H1 (cell line): ENCODE measurements around the gene HS3ST6. TPM values are rescaled to one million over a fixed set of nuclear protein-coding genes. Genes with fewer than 3 reads are reported as not detected.

ENCODE experiments used
- CTCF ChIA-PET: fragments of 300-600 bp; sonication (Branson Sonifier 250); formaldehyde crosslinking; loops from one replicate; lab custom pipeline; 2021; ENCODE audit not compliant: partially characterized antibody; lab: Charles Lee
- POLR2A ChIA-PET: fragments of 300-600 bp; sonication (Branson Sonifier 250); formaldehyde crosslinking; loops from one replicate; lab custom pipeline; 2021; ENCODE audit warnings: inconsistent platforms; ENCODE audit not compliant: partially characterized antibody; lab: Charles Lee
- DNase-seq, 2 experiments: peaks; one replicate each; pipeline versions ENCODE4 v3.0.0 to v3.0.0-alpha.2; 2010 to 2022; ENCODE audit warnings: low spot score in 2 of 2, low read depth in 1 of 2, mixed read lengths in 1 of 2
- FAIRE-seq: peaks from 2 replicates; lab custom pipeline; 2011; peaks lifted over from hg19 to GRCh38; lab: Jason Lieb, UNC
- H2AFZ ChIP-seq: 2 replicates; pipeline ENCODE4 v1.8.1; 2012; ENCODE audit warnings: low read length, inconsistent platforms
- H2AK5ac ChIP-seq: 2 replicates; pipeline ENCODE4 v1.6.1; 2013; ENCODE audit warnings: low read depth, low read length
- H2BK120ac ChIP-seq: replicated peaks from 2 replicates; pipeline ENCODE3; 2013; ENCODE audit warnings: low read depth, low read length, inconsistent platforms
- H2BK12ac ChIP-seq: 2 replicates; pipeline ENCODE4 v1.6.1; 2013; ENCODE audit warnings: low read depth, low read length
- H2BK15ac ChIP-seq: 2 replicates; pipeline ENCODE4 v1.6.1; 2013; ENCODE audit warnings: low read length
- H2BK20ac ChIP-seq: 2 replicates; pipeline ENCODE4 v1.6.1; 2013; ENCODE audit warnings: low read length
- H2BK5ac ChIP-seq: 2 replicates; pipeline ENCODE4 v1.6.1; 2013; ENCODE audit warnings: low read depth, low read length
- H3K14ac ChIP-seq: 2 replicates; pipeline ENCODE4 v1.6.1; 2013; ENCODE audit warnings: inconsistent platforms; ENCODE audit not compliant: insufficient read length
- H3K18ac ChIP-seq: 2 replicates; pipeline ENCODE4 v1.6.1; 2013; ENCODE audit warnings: low read length; ENCODE audit errors: extremely low read depth
- H3K23ac ChIP-seq: 2 replicates; pipeline ENCODE4 v1.6.1; 2013; ENCODE audit warnings: inconsistent platforms; ENCODE audit not compliant: insufficient read length
- H3K23me2 ChIP-seq: 2 replicates; pipeline ENCODE4 v1.6.1; 2013; ENCODE audit warnings: low read depth, low read length
- H3K27ac ChIP-seq: 2 replicates; pipeline ENCODE4 v1.6.1; 2011; ENCODE audit warnings: low read depth, low read length, inconsistent platforms
- H3K27me3 ChIP-seq, 4 experiments: replicated peaks in 1 of 4; 1 replicate in 1 of 4; 2 replicates in 3 of 4; pipeline versions ENCODE4 v1.6.1 to v1.8.1; 2011 to 2013; ENCODE audit warnings: low read length in 3 of 4, mild to moderate bottlenecking in 3 of 4, inconsistent platforms in 2 of 4, mixed read lengths in 2 of 4, moderate library complexity in 1 of 4; ENCODE audit not compliant: control insufficient read depth in 3 of 4, insufficient read depth in 3 of 4; ENCODE audit errors: extremely low read depth in 1 of 4
- H3K36me3 ChIP-seq, 4 experiments: 2 replicates each; pipeline versions ENCODE4 v1.6.1 to v1.8.1; 2011 to 2013; ENCODE audit warnings: mild to moderate bottlenecking in 4 of 4, low read length in 3 of 4, moderate library complexity in 2 of 4, control low read depth in 1 of 4, inconsistent platforms in 1 of 4; ENCODE audit not compliant: insufficient read depth in 4 of 4, control insufficient read depth in 2 of 4
- H3K4ac ChIP-seq: replicated peaks from 2 replicates; pipeline ENCODE3; 2013; ENCODE audit warnings: low read length, low read depth, mixed read lengths, inconsistent platforms; ENCODE audit not compliant: insufficient read length
- H3K4me1 ChIP-seq, 4 experiments: replicated peaks in 1 of 4; 1 replicate in 1 of 4; 2 replicates in 3 of 4; pipeline versions ENCODE4 v1.6.1 to v1.8.1; 2011 to 2013; ENCODE audit warnings: low read length in 3 of 4, inconsistent platforms in 2 of 4, mixed read lengths in 1 of 4; ENCODE audit not compliant: insufficient read depth in 4 of 4, control insufficient read depth in 3 of 4
- H3K4me2 ChIP-seq, 2 experiments: 2 replicates each; pipeline versions ENCODE4 v1.6.1 to v1.8.1; 2011 to 2013; ENCODE audit warnings: low read depth in 2 of 2, low read length in 2 of 2, control low read depth in 1 of 2, inconsistent platforms in 1 of 2, mild to moderate bottlenecking in 1 of 2; ENCODE audit not compliant: insufficient read depth in 1 of 2
- H3K4me3 ChIP-seq, 4 experiments: fragments of 200-600, 300-600 bp in 1 of 4; sonication (generic), shearing (Covaris generic), sonication (Bioruptor Twin) in 1 of 4; 2 replicates each; pipeline versions ENCODE4 v1.5.1 to v1.8.1; 2011 to 2016; ENCODE audit warnings: low read length in 4 of 4, low read depth in 3 of 4, control low read depth in 2 of 4, inconsistent platforms in 2 of 4, mild to moderate bottlenecking in 2 of 4, mixed read lengths in 1 of 4, moderate library complexity in 1 of 4; ENCODE audit not compliant: insufficient read depth in 2 of 4; ENCODE audit errors: extremely low read depth in 1 of 4
- H3K56ac ChIP-seq: replicated peaks from 2 replicates; pipeline ENCODE3; 2013; ENCODE audit warnings: low read depth, mild to moderate bottlenecking, mixed read lengths, low read length, inconsistent platforms; ENCODE audit not compliant: insufficient read length
- H3K79me1 ChIP-seq: 2 replicates; pipeline ENCODE4 v1.6.1; 2013; ENCODE audit warnings: low read depth, low read length, control low read depth
- H3K79me2 ChIP-seq, 2 experiments: 2 replicates each; pipeline versions ENCODE4 v1.6.1 to v1.8.1; 2012 to 2013; ENCODE audit warnings: low read length in 2 of 2, mild to moderate bottlenecking in 2 of 2, inconsistent platforms in 1 of 2; ENCODE audit not compliant: insufficient read depth in 2 of 2, control insufficient read depth in 1 of 2
- H3K9ac ChIP-seq, 4 experiments: replicated peaks in 1 of 4; 1 replicate in 1 of 4; 2 replicates in 3 of 4; pipeline versions ENCODE4 v1.6.1 to v1.8.1; 2011 to 2013; ENCODE audit warnings: low read depth in 3 of 4, low read length in 3 of 4, control low read depth in 2 of 4, mild to moderate bottlenecking in 2 of 4, moderate library complexity in 2 of 4, inconsistent platforms in 1 of 4; ENCODE audit errors: extremely low read depth in 1 of 4
- H3K9me3 ChIP-seq, 2 experiments: 2 replicates each; pipeline versions ENCODE4 v1.6.1 to v1.8.1; 2012 to 2013; ENCODE audit warnings: mild to moderate bottlenecking in 2 of 2, moderate library complexity in 2 of 2, control low read depth in 1 of 2, inconsistent platforms in 1 of 2, low read depth in 1 of 2, low read length in 1 of 2, mixed read lengths in 1 of 2; ENCODE audit not compliant: insufficient read depth in 2 of 2
- H4K20me1 ChIP-seq, 2 experiments: replicated peaks in 1 of 2; 2 replicates each; pipeline versions ENCODE3 to v1.8.1; 2011 to 2013; ENCODE audit warnings: inconsistent platforms in 2 of 2, low read length in 2 of 2, mild to moderate bottlenecking in 1 of 2; ENCODE audit not compliant: insufficient read depth in 2 of 2, control insufficient read depth in 1 of 2
- H4K5ac ChIP-seq: 2 replicates; pipeline ENCODE4 v1.6.1; 2013; ENCODE audit warnings: low read length, low read depth, mixed read lengths, inconsistent platforms; ENCODE audit not compliant: insufficient read length
- H4K8ac ChIP-seq: 2 replicates; pipeline ENCODE4 v1.8.0; 2013; ENCODE audit warnings: mild to moderate bottlenecking, moderate library complexity, low read length, inconsistent platforms; ENCODE audit not compliant: insufficient read depth; ENCODE audit errors: extremely low read depth
- H4K91ac ChIP-seq: replicated peaks from 2 replicates; pipeline ENCODE3; 2013; ENCODE audit warnings: low read length, mixed read lengths, inconsistent platforms; ENCODE audit not compliant: insufficient read length
- CHD1 ChIP-seq: IDR thresholded peaks from 2 replicates; pipeline ENCODE4 v1.6.1; 2012; ENCODE audit warnings: low read depth, low read length, improper control_type of control experiment
- WGBS, 2 experiments: shearing (Covaris generic) in 1 of 2; methylation state at CpG; one replicate each; pipeline versions ENCODE4 v1.1.6 to v1.1.7; 2013 to 2015; ENCODE audit warnings: low lambda C conversion rate in 2 of 2, mixed read lengths in 2 of 2, inconsistent platforms in 1 of 2, low coverage in 1 of 2, missing lambda C conversion rate in 1 of 2; ENCODE audit not compliant: insufficient replicate concordance in 2 of 2, insufficient coverage in 1 of 2, insufficient read length in 1 of 2; ENCODE audit errors: extremely low coverage in 1 of 2, missing lambda C conversion rate in 1 of 2; 5-methylcytosine and 5-hydroxymethylcytosine counted together
- polyA plus RNA-seq, 7 experiments: library from polyadenylated mRNA; depleted of rRNA in 3 of 7; stranded (reverse) in 5 of 7; unstranded in 2 of 7; fragments of >200 nt in 5 of 7; fragments of 200-250 nt in 2 of 7; gene quantifications; 1 replicate in 5 of 7; 2 replicates in 1 of 7; 4 replicates in 1 of 7; pipeline versions ENCODE4 v1.2.1 to v1.2.3, GENCODE V29; 2011 to 2013; ENCODE audit warnings: missing spikeins in 2 of 7, mixed read lengths in 2 of 7
- total RNA-seq: library from RNA; stranded (reverse); fragmentation: NEBNext Ultra II Directional; extraction: Animal tissue kit (Norgen Biotek cat#: 25700); gene quantifications from 2 replicates; pipeline ENCODE4 v1.2.1, GENCODE V29; 2021
- TF ChIP-seq, protein P1 (sequence below), 3 experiments: IDR thresholded peaks; 1 replicate in 2 of 3; 2 replicates in 1 of 3; pipeline versions ENCODE4 v1.5.1 to v1.6.1; 2011; ENCODE audit warnings: low read length in 3 of 3, mild to moderate bottlenecking in 3 of 3, inconsistent platforms in 2 of 3, low read depth in 1 of 3, moderate library complexity in 1 of 3; ENCODE audit not compliant: insufficient read depth in 1 of 3; ENCODE audit errors: control extremely low read depth in 1 of 3

Gene HS3ST6
- total and polyA plus RNA-seq, 2 of the 8 experiments (the other 6 are each of a cell fraction or from before 2014, with no cell fraction given): 0.36 to 0.39 TPM

- Histone ChIP-seq H3K36me3 (no peaks in the 10 kb centered on the region), H3K9ac (no peak overlapping the region), H3K79me2 (no peaks in the 10 kb centered on the region), H4K8ac (peak overlapping the region; percentile 62), H4K91ac (peak overlapping the region; percentile 54), H3K4me3 (no peak overlapping the region), H3K56ac (no peak overlapping the region), H3K23ac (no peak overlapping the region), H3K23me2 (peaks cover 6% of the 10 kb centered on the region; the same call in 1 of the 2 replicates), H3K79me1 (no peaks in the 10 kb centered on the region), H3K27ac (no peak overlapping the region), H3K4ac (no peak overlapping the region), H2BK15ac (no peak overlapping the region), H3K9me3 (no peaks in the 10 kb centered on the region), H2AFZ (no peak overlapping the region), H2BK5ac (no peak overlapping the region), H3K4me2 (no peak overlapping the region), H2BK120ac (no peak overlapping the region), H3K14ac (no peak overlapping the region), H3K27me3 (peaks cover 0 to 2% (median 0%) of the 10 kb centered on the region in 4 experiments; a peak in 1 of 7 replicates), H4K20me1 (peaks cover 0 to 4% of the 10 kb centered on the region in 2 experiments), H3K4me1 (peaks cover 0 to 10% (median 6%) of the 10 kb centered on the region in 4 experiments; a peak in 5 of 7 replicates), H2BK20ac (no peak overlapping the region), H4K5ac (no peak overlapping the region), H2BK12ac (no peak overlapping the region), H2AK5ac (no peak overlapping the region), H3K18ac (no peak overlapping the region)
- FAIRE-seq: no peak
- CTCF ChIA-PET: interaction anchor here (0.7 to 2.9 kb wide), 13 partner anchors 12 to 221 kb away, joined by 3 to 14 read pairs (median 3); partner anchors contain the start of gene NDUFB10
- no peak for TF ChIP-seq CHD1
- TF ChIP-seq, protein P1, sequence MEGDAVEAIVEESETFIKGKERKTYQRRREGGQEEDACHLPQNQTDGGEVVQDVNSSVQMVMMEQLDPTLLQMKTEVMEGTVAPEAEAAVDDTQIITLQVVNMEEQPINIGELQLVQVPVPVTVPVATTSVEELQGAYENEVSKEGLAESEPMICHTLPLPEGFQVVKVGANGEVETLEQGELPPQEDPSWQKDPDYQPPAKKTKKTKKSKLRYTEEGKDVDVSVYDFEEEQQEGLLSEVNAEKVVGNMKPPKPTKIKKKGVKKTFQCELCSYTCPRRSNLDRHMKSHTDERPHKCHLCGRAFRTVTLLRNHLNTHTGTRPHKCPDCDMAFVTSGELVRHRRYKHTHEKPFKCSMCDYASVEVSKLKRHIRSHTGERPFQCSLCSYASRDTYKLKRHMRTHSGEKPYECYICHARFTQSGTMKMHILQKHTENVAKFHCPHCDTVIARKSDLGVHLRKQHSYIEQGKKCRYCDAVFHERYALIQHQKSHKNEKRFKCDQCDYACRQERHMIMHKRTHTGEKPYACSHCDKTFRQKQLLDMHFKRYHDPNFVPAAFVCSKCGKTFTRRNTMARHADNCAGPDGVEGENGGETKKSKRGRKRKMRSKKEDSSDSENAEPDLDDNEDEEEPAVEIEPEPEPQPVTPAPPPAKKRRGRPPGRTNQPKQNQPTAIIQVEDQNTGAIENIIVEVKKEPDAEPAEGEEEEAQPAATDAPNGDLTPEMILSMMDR (IDR thresholded peaks at IDR 0.05; ENCODE audit: control extremely low read depth in 1 of 3, insufficient read depth in 1 of 3, low read depth in 1 of 3, low read length in 3 of 3): peak in 2 of 3 experiments; percentile 25 to 32; a peak in 2 of 4 replicates
- POLR2A ChIA-PET: interaction anchor here (0.8 to 11.7 kb wide), 4 partner anchors 13 to 35 kb away, joined by 3 to 336 read pairs (median 4); partner anchors contain the start of genes NDUFB10, NOXO1, RNF151 and RPL3L
- WGBS, 2 experiments: 91% methylated on average over 35 of the region's 38 CpGs; no CpG with 5 or more reads in 1 of the 2 experiments
- DNase-seq: no peak
Observed at GRCh38 chr16:1946495-1947368, 28.5 kb upstream of the HS3ST6 start.
